ENCODE measurements around the gene WIPF1.

The WIPF1 gene

GRCh38 chr2:174529916-174530315, 67.7 kb downstream of the WIPF1 start:
- no peak for DNase-seq

GRCh38 chr2:174527959-174528358, 69.6 kb downstream of the WIPF1 start:
- DNase-seq: no peak

- no peak for DNase-seq
Measured at GRCh38 chr2:174527101-174527721, 70.4 kb downstream of the WIPF1 start.

GRCh38 chr2:174524527-174524926, 73.1 kb downstream of the WIPF1 start:
- no peak for DNase-seq

GRCh38 chr2:174522553-174522952, 75.1 kb downstream of the WIPF1 start:
- no peak for DNase-seq

GRCh38 chr2:174518395-174518794, 79.2 kb downstream of the WIPF1 start:
- DNase-seq: no peak

GRCh38 chr2:174516501-174517378, 80.9 kb downstream of the WIPF1 start:
- DNase-seq: no peak

GRCh38 chr2:174512345-174512744, 85.3 kb downstream of the WIPF1 start:
- DNase-seq: no peak

- DNase-seq: no peak
Measured at GRCh38 chr2:174511580-174512260, 85.9 kb downstream of the WIPF1 start.

GRCh38 chr2:174510583-174511189, 86.9 kb downstream of the WIPF1 start:
- no peak for DNase-seq
